CD4-positive, alpha-beta T cell treated with Interleukin-6 at 100 ng/mL for 8 hours (primary cell): Measurements from ENCODE around the gene GNG12.
"Not testable (repeated sequence)": the region's sequence is repeated elsewhere in the genome, so short reads cannot be mapped to it uniquely, and the experiment has no call there.

Experiments
- DNase-seq: peaks from one replicate; pipeline ENCODE4 v3.0.0-alpha.2; 2020; ENCODE audit warnings: mixed read lengths, low spot score

The GNG12 gene

GRCh38 chr1:67683316-67683715 is 150.0 kb downstream of the GNG12 start:
- DNase-seq: no peak

DNA sequence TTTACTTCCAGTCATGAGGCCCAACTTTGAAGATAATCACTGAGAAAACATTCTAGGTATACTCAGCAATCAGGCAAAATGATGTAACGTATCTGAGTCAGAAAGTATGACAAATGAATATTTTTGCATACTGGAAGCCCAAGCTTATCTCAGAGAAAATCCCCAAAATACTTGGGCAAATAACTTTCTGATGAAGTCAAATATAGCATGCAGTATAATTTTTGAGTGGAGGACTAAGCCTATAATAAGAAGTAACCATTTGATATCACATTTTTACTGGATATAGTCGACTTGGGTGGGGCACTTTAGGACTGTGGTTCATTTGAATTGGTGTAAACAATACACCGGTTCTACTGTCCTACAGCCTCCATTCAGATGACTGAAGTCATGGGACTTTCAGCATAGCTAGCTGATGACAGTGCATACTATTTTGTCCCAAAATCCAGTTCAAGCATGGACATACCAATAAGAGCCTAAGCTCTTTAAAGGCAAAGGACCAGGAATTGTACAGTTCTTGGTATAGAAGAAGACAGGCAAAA is 150.5 kb downstream of the GNG12 start:
- no peak for DNase-seq

DNA sequence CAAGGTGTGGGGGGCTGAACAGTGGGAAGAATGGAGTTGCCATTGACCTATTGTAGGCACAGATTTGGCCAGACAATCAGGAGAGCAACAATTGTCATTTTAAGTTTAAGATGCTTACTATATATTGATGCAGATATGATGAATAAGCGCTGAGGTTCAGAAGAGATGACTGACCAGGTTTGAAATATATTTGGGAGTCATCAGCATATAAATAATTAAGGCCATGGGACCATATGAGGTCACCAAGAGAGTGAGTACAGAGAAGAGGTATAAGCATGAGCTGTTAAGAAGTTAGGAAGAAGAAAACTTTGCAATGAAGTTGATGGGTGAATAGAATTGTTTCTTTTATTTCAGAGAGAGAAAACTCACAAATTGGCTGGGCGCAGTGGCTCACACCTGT is 152.8 kb downstream of the GNG12 start:
- no peak for DNase-seq

GRCh38 chr1:67679691-67680090 is 153.6 kb downstream of the GNG12 start:
- DNase-seq: no peak

GRCh38 chr1:67677930-67678329 is 155.3 kb downstream of the GNG12 start:
- DNase-seq: no peak

DNA sequence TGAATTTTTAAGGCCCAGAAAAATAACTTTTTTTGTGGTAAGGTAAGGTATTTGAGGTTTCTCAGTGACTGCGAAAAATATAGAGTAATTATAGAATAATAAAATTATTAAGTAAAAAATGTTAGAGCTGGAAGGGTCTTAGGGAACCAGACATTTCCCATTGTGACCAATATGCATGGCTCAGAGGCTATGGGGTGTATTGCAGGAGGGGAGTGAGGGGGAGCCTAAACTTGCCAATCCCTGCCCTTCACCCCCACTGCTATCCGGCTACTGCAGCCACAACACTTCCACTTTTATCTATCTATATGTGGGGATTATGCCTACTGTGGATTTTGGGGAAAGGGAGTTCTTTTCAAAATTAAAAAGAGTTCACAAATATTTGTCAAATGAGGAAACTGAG is 155.9 kb downstream of the GNG12 start:
- no peak for DNase-seq

- no peak for DNase-seq
Measured at GRCh38 chr1:67676946-67677345, 156.3 kb downstream of the GNG12 start.

DNA sequence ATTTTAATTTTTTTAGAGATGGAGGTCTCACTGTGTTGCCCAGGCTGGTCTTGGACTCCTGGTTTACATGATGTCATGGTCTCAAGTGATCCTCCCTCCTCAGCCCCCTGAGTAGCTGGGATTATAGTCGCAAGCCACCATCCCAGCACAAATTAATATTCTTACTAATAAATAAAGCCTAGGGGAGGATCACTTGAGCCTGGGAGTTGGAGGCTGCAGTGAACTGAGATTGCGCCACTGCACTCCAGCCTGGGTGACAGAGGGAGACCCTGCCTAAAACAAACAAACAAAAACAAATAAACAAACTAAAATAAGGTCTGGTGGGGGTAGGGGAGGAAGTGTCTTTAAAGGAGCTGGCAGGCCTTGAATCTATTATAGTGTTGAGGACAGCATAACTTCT is 157.0 kb downstream of the GNG12 start:
- no peak for DNase-seq

GRCh38 chr1:67675800-67676199 is 157.5 kb downstream of the GNG12 start:
- no peak for DNase-seq

DNA sequence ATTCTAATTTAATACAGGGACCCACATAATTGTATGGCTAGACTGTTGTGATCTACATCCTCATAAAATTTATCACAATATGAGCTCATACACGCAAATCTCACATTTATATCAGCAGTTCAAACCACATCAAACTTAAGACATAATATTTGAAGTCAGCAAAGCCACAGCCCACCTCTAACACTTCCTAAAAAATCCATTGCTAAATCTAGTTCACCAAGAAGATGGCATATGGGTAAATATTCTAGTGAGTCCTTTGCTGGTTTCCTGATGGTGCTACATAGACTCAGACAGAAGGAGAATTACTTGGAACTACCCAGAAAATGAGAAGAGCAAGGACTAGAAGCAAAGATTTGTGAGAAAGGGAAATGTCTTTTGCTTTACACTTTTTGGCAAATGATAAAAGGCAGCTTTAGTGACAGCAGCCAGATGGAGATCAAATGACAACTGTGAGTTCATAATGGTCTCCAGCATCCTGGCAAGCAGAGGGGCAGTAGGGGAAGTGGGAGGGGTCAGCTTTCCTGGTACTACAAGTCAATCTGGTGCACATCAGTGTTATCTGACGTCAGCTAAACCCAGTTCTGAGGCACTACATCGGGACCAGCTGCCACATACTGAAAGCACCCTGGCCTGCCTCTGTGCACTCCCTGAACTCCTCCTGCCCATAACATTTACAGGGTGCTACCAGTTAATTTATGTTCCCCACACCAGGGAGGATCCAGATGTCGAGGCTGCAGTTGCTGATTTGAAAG is 158.8 kb downstream of the GNG12 start:
- peak; percentile 42 for DNase-seq

GRCh38 chr1:67673468-67674201 is 159.6 kb downstream of the GNG12 start:
- no peak for DNase-seq

DNA sequence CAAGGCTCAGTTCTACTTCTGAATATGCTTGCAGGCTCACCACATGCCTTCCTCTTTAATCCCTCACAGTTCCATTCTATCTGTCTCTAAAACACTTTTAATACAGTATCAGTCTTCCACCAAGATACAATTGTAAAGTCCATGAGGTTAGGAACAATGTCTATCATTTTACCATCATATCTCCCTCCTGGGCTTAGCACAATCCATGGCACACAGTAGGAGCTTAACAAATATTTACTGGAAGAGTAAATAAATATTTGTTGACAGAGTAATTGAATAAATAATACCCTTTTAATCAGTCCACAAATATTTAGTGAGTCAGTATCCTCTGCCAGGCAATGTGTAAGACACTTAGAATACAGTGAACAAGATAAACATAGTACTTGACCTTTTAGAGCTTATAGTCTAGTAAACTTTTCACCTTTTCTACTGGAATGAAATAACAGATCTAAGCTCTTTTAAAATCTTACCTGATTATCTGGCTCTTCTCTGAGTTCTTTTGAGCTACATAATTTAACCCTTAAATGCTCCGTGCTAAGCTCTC is 160.9 kb downstream of the GNG12 start:
- DNase-seq: no peak

GRCh38 chr1:67668660-67669059 is 164.6 kb downstream of the GNG12 start:
- DNase-seq: no peak

GRCh38 chr1:67666636-67667035 is 166.6 kb downstream of the GNG12 start:
- DNase-seq: no peak

DNA sequence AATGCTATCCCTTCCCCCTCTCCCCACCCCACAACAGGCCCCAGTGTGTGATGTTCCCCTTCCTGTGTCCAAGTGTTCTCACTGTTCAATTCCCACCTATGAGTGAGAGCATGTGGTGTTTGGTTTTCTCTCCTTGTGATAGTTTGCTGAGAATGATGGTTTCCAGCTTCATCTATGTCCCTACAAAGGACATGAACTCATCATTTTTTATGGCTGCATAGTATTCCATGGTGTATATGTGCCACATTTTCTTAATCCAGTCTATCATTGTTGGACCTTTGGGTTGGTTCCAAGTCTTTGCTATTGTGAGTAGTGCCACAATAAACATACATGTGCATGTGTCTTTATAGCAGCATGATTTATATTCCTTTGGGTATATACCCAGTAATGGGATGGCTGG is 168.0 kb downstream of the GNG12 start:
- not testable (repeated sequence) for DNase-seq

DNA sequence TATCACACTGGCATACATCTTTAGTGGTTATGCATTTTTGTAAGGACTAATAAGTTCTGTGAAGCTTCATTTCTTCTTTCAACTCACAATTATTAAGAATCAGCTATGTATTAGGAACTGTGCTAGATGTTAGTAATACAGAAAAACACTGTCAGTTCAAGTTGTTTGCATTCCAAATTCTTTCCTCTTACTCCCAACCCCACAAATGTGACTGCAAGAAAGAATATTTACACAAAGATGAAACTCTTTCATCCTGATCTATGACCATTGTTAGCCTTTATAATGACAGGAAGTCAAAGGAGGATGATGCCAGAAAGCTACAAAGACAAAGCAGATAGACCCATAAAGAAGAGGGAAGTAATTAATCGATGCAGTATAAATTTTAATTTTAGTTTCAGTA is 169.2 kb downstream of the GNG12 start:
- no peak for DNase-seq

GRCh38 chr1:67662884-67663283 is 170.4 kb downstream of the GNG12 start:
- DNase-seq: no peak

- no peak for DNase-seq
Measured at GRCh38 chr1:67659229-67659628, 174.0 kb downstream of the GNG12 start.

DNA sequence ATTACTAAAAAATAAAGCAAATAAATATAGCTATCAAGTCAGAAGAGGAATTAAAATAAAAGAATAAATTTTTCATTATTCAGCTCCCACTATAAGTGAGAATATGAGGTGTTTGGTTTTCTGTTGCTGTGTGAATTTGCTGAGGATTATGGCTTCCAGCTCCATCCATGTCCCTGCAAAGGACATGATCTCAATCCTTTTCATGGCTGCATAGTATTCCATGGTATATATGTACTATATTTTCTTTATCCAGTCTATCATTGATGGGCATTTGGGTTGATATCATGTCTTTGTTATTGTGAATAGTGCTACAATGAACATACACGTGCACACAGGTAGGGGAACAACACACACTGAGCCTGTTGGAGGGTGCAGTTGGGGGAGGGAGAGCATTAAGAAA is 176.1 kb downstream of the GNG12 start:
- not testable (repeated sequence) for DNase-seq

DNA sequence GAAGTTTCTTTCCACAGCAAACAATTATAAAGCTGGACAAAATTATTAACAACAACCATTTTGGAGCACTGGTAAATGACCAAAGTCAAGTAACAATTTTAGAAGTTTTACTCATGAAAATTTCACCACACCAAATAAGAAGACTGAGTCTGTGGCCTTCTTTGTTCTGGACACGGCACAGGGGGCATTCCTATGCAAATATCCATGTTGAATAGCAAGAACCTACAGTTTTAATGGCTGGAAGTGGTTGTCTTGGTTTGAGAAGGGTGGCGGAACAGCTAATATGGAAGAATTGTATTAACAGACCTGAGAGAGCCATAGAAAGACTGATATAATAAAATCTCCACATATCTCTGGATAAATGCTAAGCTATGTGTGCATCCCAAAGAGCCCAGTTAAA is 177.7 kb downstream of the GNG12 start:
- DNase-seq: no peak

GRCh38 chr1:67653304-67653703 is 180.0 kb downstream of the GNG12 start:
- no peak for DNase-seq

GRCh38 chr1:67652800-67653199 is 180.5 kb downstream of the GNG12 start:
- DNase-seq: no peak
